OCI-LY3 (cell line): ENCODE data around the gene HACL1.

ENCODE experiments used
- H2AFZ ChIP-seq: fragments of 200-600, 300-600 bp; shearing (Covaris generic); 2 replicates; pipeline ENCODE4 v1.6.0; 2014; ENCODE audit warnings: antibody characterized with exemption, low read depth, low read length
- H3K27ac ChIP-seq: fragments of 200-600, 300-600 bp; sonication (generic); 2 replicates; pipeline ENCODE4 v1.5.1; 2014; ENCODE audit warnings: mild to moderate bottlenecking, low read length, moderate library complexity, mixed read lengths
- H3K27me3 ChIP-seq: fragments of 200-600, 300-600 bp; sonication (generic); 2 replicates; pipeline ENCODE4 v1.6.1; 2014; ENCODE audit warnings: low read depth, low read length, mixed read lengths
- H3K36me3 ChIP-seq: fragments of 200-600, 300-600 bp; sonication (generic); replicated peaks from 2 replicates; pipeline ENCODE3; 2014; ENCODE audit warnings: low read depth, low read length, mixed read lengths
- H3K4me1 ChIP-seq: fragments of 300-600, 200-600 bp; sonication (generic); 2 replicates; pipeline ENCODE4 v1.6.1; 2014; ENCODE audit warnings: low read length, mixed read lengths
- H3K4me2 ChIP-seq: fragments of 200-600, 300-600 bp; sonication (generic); 2 replicates; pipeline ENCODE4 v1.6.1; 2014; ENCODE audit warnings: low read length, mixed read lengths
- H3K4me3 ChIP-seq: fragments of 300-600, 200-600 bp; sonication (generic); 2 replicates; pipeline ENCODE4 v1.5.1; 2014; ENCODE audit warnings: antibody characterized with exemption, mild to moderate bottlenecking, low read length, moderate library complexity
- H3K79me2 ChIP-seq: fragments of 300-600, 200-600 bp; shearing (Covaris generic); 2 replicates; pipeline ENCODE4 v1.6.1; 2014; ENCODE audit warnings: mild to moderate bottlenecking, low read length, mixed read lengths
- H3K9ac ChIP-seq: fragments of 300-600, 200-600 bp; shearing (Covaris generic); 2 replicates; pipeline ENCODE4 v1.6.0; 2014; ENCODE audit warnings: mild to moderate bottlenecking, low read length, moderate library complexity
- H3K9me3 ChIP-seq: fragments of 200-600, 300-600 bp; shearing (Covaris generic); 2 replicates; pipeline ENCODE4 v1.6.1; 2014; ENCODE audit warnings: low read length, mixed read lengths; ENCODE audit not compliant: insufficient read depth
- H4K20me1 ChIP-seq: fragments of 200-600, 300-600 bp; sonication (generic); 2 replicates; pipeline ENCODE4 v1.6.1; 2016; ENCODE audit warnings: low read length, mixed read lengths; ENCODE audit not compliant: insufficient read depth
- EZH2phosphoT487 ChIP-seq: fragments of 200-600 bp; shearing (Covaris generic); IDR thresholded peaks from 2 replicates; pipeline ENCODE4 v1.6.1; 2018; ENCODE audit warnings: antibody characterized with exemption, mixed run types, low read depth
- TF ChIP-seq, protein P1 (sequence below): fragments of 200-600, 300-600 bp; sonication (generic); IDR thresholded peaks from 2 replicates; pipeline ENCODE4 v1.5.1; 2014; ENCODE audit warnings: antibody characterized with exemption, low read length, low read depth

Gene HACL1

DNA sequence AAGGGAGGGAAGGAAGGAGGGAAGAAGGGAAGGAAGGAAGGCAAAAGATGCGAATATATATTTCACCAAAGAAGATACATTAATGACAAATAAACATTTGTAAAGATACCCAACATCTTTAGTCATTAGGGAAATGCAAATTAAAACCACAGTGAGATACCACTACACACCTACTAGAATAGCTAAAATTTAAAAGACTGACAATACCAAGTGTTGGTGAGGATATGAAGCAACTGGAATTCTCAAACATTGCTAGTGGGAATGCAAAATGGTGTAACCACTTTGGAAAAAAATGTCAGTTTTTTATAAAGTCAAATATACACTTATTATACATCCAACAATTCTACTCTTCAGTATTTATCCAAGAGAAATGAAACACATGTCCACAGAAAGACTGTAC is 75.6 kb downstream of the HACL1 start:
- H3K79me2 ChIP-seq, result no peaks in the 10 kb centered on the region
- no peaks in the 10 kb centered on the region for H4K20me1 ChIP-seq
- no peaks in the 10 kb centered on the region for H3K36me3 ChIP-seq
- H3K4me3 ChIP-seq, result no peak overlapping the region
- H3K4me2 ChIP-seq, result no peak overlapping the region
- H2AFZ ChIP-seq, result no peak overlapping the region
- H3K27me3 ChIP-seq, result 0 out of 2 replicates have a peak, but pooled peaks cover 3% of the 10 kb centered on the region
- no peak overlapping the region for H3K9ac ChIP-seq
- no peaks in the 10 kb centered on the region for H3K9me3 ChIP-seq
- no peaks in the 10 kb centered on the region for H3K4me1 ChIP-seq
- H3K27ac ChIP-seq, result no peak overlapping the region
- TF ChIP-seq, protein P1, sequence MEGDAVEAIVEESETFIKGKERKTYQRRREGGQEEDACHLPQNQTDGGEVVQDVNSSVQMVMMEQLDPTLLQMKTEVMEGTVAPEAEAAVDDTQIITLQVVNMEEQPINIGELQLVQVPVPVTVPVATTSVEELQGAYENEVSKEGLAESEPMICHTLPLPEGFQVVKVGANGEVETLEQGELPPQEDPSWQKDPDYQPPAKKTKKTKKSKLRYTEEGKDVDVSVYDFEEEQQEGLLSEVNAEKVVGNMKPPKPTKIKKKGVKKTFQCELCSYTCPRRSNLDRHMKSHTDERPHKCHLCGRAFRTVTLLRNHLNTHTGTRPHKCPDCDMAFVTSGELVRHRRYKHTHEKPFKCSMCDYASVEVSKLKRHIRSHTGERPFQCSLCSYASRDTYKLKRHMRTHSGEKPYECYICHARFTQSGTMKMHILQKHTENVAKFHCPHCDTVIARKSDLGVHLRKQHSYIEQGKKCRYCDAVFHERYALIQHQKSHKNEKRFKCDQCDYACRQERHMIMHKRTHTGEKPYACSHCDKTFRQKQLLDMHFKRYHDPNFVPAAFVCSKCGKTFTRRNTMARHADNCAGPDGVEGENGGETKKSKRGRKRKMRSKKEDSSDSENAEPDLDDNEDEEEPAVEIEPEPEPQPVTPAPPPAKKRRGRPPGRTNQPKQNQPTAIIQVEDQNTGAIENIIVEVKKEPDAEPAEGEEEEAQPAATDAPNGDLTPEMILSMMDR, result no peak
- no peak for TF ChIP-seq EZH2phosphoT487

DNA sequence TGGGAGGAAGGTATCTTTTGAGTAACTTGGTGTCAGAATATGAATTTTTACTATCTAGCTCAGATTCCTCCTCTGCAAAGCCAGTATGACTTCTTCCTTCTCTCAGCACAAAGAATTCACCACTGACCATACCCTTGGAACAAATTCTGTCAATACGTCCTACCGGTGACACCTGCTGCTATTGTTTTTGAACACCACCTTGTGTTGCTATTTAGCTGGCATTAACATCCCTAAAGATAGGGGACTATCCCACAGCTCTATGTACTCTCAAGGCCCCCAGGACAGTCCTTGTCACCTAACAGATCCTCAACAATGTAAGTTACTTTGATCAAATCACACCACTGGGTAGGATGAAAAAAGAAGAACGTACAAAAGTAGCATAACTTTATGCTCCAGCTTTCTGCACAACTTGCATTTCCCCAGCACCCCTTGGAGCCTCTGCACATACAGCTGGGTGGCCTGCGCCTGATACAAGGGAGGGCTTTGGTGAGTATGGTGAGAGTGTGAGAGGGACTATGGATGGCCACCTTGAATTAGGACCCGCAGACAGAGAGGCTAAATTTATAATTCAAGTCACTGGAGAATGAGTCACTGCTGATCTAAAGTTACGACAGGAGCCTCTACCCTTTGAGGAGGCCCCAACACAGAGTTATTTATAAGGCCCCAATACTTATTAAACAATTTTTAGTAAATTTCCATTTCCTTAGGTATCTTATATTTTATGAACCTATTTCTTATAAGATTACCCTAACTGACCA is 77.5 kb downstream of the HACL1 start:
- TF ChIP-seq, protein P1, result no peak
- no peak for TF ChIP-seq EZH2phosphoT487
- Histone ChIP-seq H2AFZ (no peak overlapping the region), H3K27me3 (0 out of 2 replicates have a peak, but pooled peaks cover 3% of the 10 kb centered on the region), H4K20me1 (no peaks in the 10 kb centered on the region), H3K4me2 (no peak overlapping the region), H3K36me3 (no peaks in the 10 kb centered on the region), H3K79me2 (no peaks in the 10 kb centered on the region), H3K9ac (no peak overlapping the region), H3K27ac (no peak overlapping the region), H3K9me3 (no peaks in the 10 kb centered on the region), H3K4me3 (no peak overlapping the region), H3K4me1 (no peaks in the 10 kb centered on the region)

DNA sequence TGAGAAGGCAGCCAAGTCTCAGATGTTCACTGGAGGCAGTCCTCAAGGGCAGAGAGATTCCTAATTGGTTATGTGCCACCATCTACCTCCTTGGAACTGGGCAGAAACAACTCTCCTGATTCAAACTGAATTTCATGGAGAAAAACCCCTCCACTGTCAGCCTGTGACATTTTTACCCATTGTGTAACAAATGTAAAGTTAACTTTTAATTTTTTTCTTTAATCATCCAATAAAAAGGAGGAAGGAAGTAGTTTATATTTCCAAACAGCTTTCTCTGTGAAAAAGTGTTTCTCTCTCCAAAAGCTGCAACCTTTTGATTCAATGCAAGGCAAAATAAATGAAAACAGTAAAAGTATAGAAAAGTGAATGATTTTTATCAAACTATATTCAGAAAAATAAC is 79.4 kb downstream of the HACL1 start:
- Histone ChIP-seq H3K27me3 (0 out of 2 replicates have a peak, but pooled peaks cover 3% of the 10 kb centered on the region), H3K4me1 (peaks cover 7% of the 10 kb centered on the region), H4K20me1 (no peaks in the 10 kb centered on the region), H3K9ac (no peak overlapping the region), H3K4me2 (no peak overlapping the region), H3K9me3 (no peaks in the 10 kb centered on the region), H3K36me3 (no peaks in the 10 kb centered on the region), H2AFZ (no peak overlapping the region), H3K4me3 (no peak overlapping the region), H3K79me2 (no peaks in the 10 kb centered on the region), H3K27ac (no peak overlapping the region)
- TF ChIP-seq EZH2phosphoT487, result no peak
- TF ChIP-seq, protein P1, result no peak

DNA sequence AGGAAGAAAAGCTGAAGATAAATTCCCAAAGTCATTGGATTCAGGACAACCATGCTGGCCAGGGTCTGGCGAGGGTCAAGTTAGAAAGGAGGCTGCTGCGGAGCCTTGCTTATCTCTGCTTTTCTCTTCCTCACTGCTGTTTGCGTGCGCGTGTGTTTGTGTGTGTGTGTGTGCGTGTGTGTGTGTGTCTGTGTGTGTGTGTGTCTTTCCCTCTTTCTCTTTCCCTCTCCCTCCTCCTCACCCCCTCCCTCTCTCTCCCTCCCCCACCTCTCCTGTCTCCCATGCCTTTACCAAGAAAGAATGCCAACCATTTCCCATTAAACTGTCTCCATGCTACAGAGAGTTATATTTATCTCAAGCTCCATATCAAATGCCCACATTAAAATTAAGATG is 79.8 kb downstream of the HACL1 start, which contains the start of gene COLQ:
Gene COLQ (minus strand): TSS at position 134 of the 393 bp plus-strand sequence. CDS start 81 bp downstream, at position 53.
- Histone ChIP-seq H3K79me2 (no peaks in the 10 kb centered on the region), H3K4me2 (no peak within 1 kb of the TSS), H3K4me3 (no peak within 1 kb of the TSS), H3K9ac (no peak within 1 kb of the TSS), H4K20me1 (no peaks in the 10 kb centered on the region), H3K9me3 (no peaks in the 10 kb centered on the region), H3K4me1 (peaks cover 11% of the 10 kb centered on the region), H3K27ac (no peak within 1 kb of the TSS), H3K27me3 (0 out of 2 replicates have a peak, but pooled peaks cover 3% of the 10 kb centered on the region), H2AFZ (no peak within 1 kb of the TSS), H3K36me3 (no peaks in the 10 kb centered on the region)
- TF ChIP-seq EZH2phosphoT487, result no peak
- TF ChIP-seq, protein P1, result no peak
